GM23338 (cell line): ENCODE data around the gene TBC1D32. TPM values are rescaled to one million over a fixed set of nuclear protein-coding genes. Genes with fewer than 3 reads are reported as not detected.

Experiments
- ATAC-seq: fragments of 200-7000 bp; cut with Tn5 transposase; 3 replicates; pipeline ENCODE4 v1.9.1; 2020
- DNase-seq: peaks from one replicate; pipeline ENCODE4 v3.0.0-alpha.2; 2015; ENCODE audit warnings: low spot score
- H2AFZ ChIP-seq: fragments of 200-600 bp; sonication (generic); 2 replicates; pipeline ENCODE4 v1.8.0; 2016; ENCODE audit warnings: antibody characterized with exemption, mild to moderate bottlenecking, moderate library complexity
- H3F3A ChIP-seq: fragments of 200-600 bp; sonication (generic); replicated peaks from 2 replicates; pipeline ENCODE4 v1.8.0; 2017; ENCODE audit warnings: antibody characterized with exemption, mixed run types, low read depth
- H3K27ac ChIP-seq: fragments of 200-600 bp; sonication (generic); 2 replicates; pipeline ENCODE4 v1.6.1; 2016; ENCODE audit warnings: low read depth
- H3K27me3 ChIP-seq: fragments of 200-600 bp; sonication (generic); 2 replicates; pipeline ENCODE4 v1.8.0; 2016; ENCODE audit warnings: mild to moderate bottlenecking, mixed run types, moderate library complexity; ENCODE audit not compliant: insufficient read depth
- H3K36me3 ChIP-seq: fragments of 200-600 bp; sonication (generic); 2 replicates; pipeline ENCODE4 v1.8.0; 2016; ENCODE audit warnings: mild to moderate bottlenecking; ENCODE audit not compliant: insufficient read depth
- H3K4me1 ChIP-seq: fragments of 200-600 bp; sonication (generic); 2 replicates; pipeline ENCODE4 v1.8.0; 2016; ENCODE audit warnings: mild to moderate bottlenecking, moderate library complexity; ENCODE audit not compliant: insufficient read depth
- H3K4me2 ChIP-seq: fragments of 200-600 bp; sonication (generic); 2 replicates; pipeline ENCODE4 v1.7.1; 2017; ENCODE audit warnings: mixed run types
- H3K4me3 ChIP-seq: fragments of 200-600 bp; sonication (generic); 2 replicates; pipeline ENCODE4 v1.6.1; 2016; ENCODE audit warnings: mixed run types
- H3K79me2 ChIP-seq: fragments of 200-600 bp; sonication (generic); replicated peaks from 2 replicates; pipeline ENCODE4 v1.8.0; 2017; ENCODE audit warnings: mild to moderate bottlenecking; ENCODE audit not compliant: insufficient read depth
- H3K9me2 ChIP-seq: fragments of 200-600 bp; sonication (generic); 2 replicates; pipeline ENCODE4 v1.8.0; 2017; ENCODE audit not compliant: insufficient read depth
- H4K20me1 ChIP-seq: fragments of 200-600 bp; sonication (generic); replicated peaks from 2 replicates; pipeline ENCODE4 v1.8.0; 2017; ENCODE audit warnings: mild to moderate bottlenecking; ENCODE audit not compliant: insufficient read depth
- H3K27ac Mint-ChIP-seq: 2 replicates; pipeline ENCODE4 v1.8.0; 2020; ENCODE audit warnings: inconsistent platforms, mild to moderate bottlenecking, moderate library complexity, mixed read lengths
- H3K27me3 Mint-ChIP-seq: 3 replicates; pipeline ENCODE4 v1.8.0; 2022; ENCODE audit warnings: low read depth, mild to moderate bottlenecking, moderate library complexity, mixed read lengths, inconsistent platforms; ENCODE audit not compliant: insufficient read depth, poor library complexity
- H3K36me3 Mint-ChIP-seq: 3 replicates; pipeline ENCODE4 v1.8.0; 2021; ENCODE audit warnings: low read depth, mild to moderate bottlenecking, inconsistent platforms, moderate library complexity, mixed read lengths
- H3K4me1 Mint-ChIP-seq: 3 replicates; pipeline ENCODE4 v1.8.0; 2020; ENCODE audit warnings: mild to moderate bottlenecking, inconsistent platforms, mixed read lengths
- H3K4me3 Mint-ChIP-seq: 3 replicates; pipeline ENCODE4 v1.8.0; 2021; ENCODE audit warnings: moderate library complexity, mild to moderate bottlenecking, inconsistent platforms, mixed read lengths
- H3K9me3 Mint-ChIP-seq: 3 replicates; pipeline ENCODE4 v1.8.0; 2020; ENCODE audit warnings: moderate library complexity, mild to moderate bottlenecking, inconsistent platforms, mixed read lengths
- CREB1 ChIP-seq: fragments of 250-450 bp; sonication (Bioruptor Pico); IDR thresholded peaks from 2 replicates; pipeline ENCODE4 v1.5.0; 2020; ENCODE audit warnings: low read depth, mild to moderate bottlenecking, moderate library complexity
- CTCF ChIP-seq, 2 experiments: fragments of 200-600 bp in 1 of 2; sonication (generic) in 1 of 2; conservative IDR thresholded peaks; 2 replicates each; pipeline versions ENCODE4 v1.5.1 to v1.6.1; 2016 to 2017; ENCODE audit warnings: antibody characterized with exemption in 2 of 2, low read depth in 2 of 2, mild to moderate bottlenecking in 2 of 2, moderate library complexity in 1 of 2
- ETS1 ChIP-seq: IDR thresholded peaks from 2 replicates; pipeline ENCODE4 v1.6.1; 2016; ENCODE audit warnings: antibody characterized with exemption
- EZH2 ChIP-seq: fragments of 200-600 bp; sonication (generic); IDR thresholded peaks from one replicate; pipeline ENCODE4 v1.8.0; 2017; ENCODE audit warnings: antibody characterized with exemption, mild to moderate bottlenecking, low read depth; ENCODE audit not compliant: unreplicated experiment
- EZH2phosphoT487 ChIP-seq: fragments of 200-600 bp; sonication (generic); IDR thresholded peaks from one replicate; pipeline ENCODE4 v1.8.1; 2018; ENCODE audit warnings: antibody characterized with exemption; ENCODE audit not compliant: unreplicated experiment
- JUNB ChIP-seq: IDR thresholded peaks from one replicate; pipeline ENCODE4 v1.6.1; 2016; ENCODE audit warnings: antibody characterized with exemption; ENCODE audit not compliant: unreplicated experiment
- NANOG ChIP-seq: IDR thresholded peaks from 2 replicates; pipeline ENCODE4 v1.6.1; 2016; ENCODE audit warnings: antibody characterized with exemption, borderline replicate concordance
- POLR2AphosphoS5 ChIP-seq: IDR thresholded peaks from 2 replicates; pipeline ENCODE4 v1.6.1; 2016; ENCODE audit warnings: antibody characterized with exemption, low read depth
- REST ChIP-seq: IDR thresholded peaks from one replicate; pipeline ENCODE4 v1.6.1; 2018; ENCODE audit warnings: antibody characterized with exemption; ENCODE audit not compliant: unreplicated experiment
- STAT1 ChIP-seq: IDR thresholded peaks from one replicate; pipeline ENCODE4 v1.6.1; 2016; ENCODE audit warnings: antibody characterized with exemption; ENCODE audit not compliant: unreplicated experiment
- ZNF114 ChIP-seq: fragments of 250-450 bp; sonication (Bioruptor Pico); IDR thresholded peaks from 2 replicates; pipeline ENCODE4 v1.5.0; 2020; ENCODE audit warnings: mild to moderate bottlenecking, moderate library complexity
- ZNF331 ChIP-seq: fragments of 250-450 bp; sonication (Bioruptor Pico); IDR thresholded peaks from 2 replicates; pipeline ENCODE4 v1.5.0; 2020; ENCODE audit warnings: low read depth, mild to moderate bottlenecking, moderate library complexity
- polyA plus RNA-seq: library from polyadenylated mRNA; unstranded; fragments of >200 nt; fragmentation: Nextera tagmentation; extraction: Ambion mirVana; gene quantifications from 2 replicates; pipeline ENCODE4 v1.2.1, GENCODE V29; 2016
- total RNA-seq: library from RNA; depleted of rRNA; stranded (reverse); fragments of >200 nt; shearing (Covaris generic); gene quantifications from 2 replicates; pipeline ENCODE4 v1.2.3, GENCODE V29; 2014

Gene TBC1D32
- total and polyA plus RNA-seq, 2 experiments from 2014 or later = 8.9 to 10.4 TPM

DNA sequence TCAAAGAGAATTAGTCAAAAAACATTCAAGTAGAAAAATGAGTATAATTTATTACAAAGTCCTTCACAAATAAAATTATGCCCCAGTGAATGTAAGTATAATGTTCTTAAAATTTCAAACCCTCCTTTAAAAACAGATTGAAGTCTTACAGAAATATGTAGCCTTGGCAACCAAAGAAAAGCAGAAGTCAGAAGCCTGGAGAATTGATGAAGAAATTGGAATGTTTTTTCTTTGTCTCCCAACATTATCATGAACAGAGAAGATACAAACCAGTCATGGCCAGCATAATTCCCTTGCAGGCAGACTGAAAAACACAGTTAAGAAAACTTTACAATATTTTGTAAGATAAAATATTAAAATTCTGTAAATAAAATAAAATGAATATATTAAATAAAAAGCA is 221.9 kb downstream of the TBC1D32 start:
- no peak for DNase-seq
- no peak overlapping the region for H3K4me3 ChIP-seq
- ATAC-seq = no peak
- Mint-ChIP-seq H3K27me3 (peaks cover 1% of the 10 kb centered on the region), H3K27ac (no peak overlapping the region), H3K9me3 (no peaks in the 10 kb centered on the region), H3K36me3 (no peaks in the 10 kb centered on the region), H3K4me3 (no peak overlapping the region), H3K4me1 (0 out of 3 replicates have a peak, but pooled peaks cover 3% of the 10 kb centered on the region)
- H3K4me2 ChIP-seq = no peak overlapping the region
- H3K36me3 ChIP-seq = no peaks in the 10 kb centered on the region
- H2AFZ ChIP-seq = no peak overlapping the region
- H4K20me1 ChIP-seq = no peaks in the 10 kb centered on the region
- no peaks in the 10 kb centered on the region for H3F3A ChIP-seq
- no peaks in the 10 kb centered on the region for H3K9me2 ChIP-seq
- H3K27me3 ChIP-seq = no peaks in the 10 kb centered on the region
- TF ChIP-seq STAT1 (no peak), CTCF (conservative IDR thresholded peaks at IDR 0.05; ENCODE audit: low read depth in 2 of 2) (no peak), EZH2phosphoT487 (no peak), POLR2AphosphoS5 (no peak), NANOG (no peak), REST (no peak)
- H3K79me2 ChIP-seq = no peaks in the 10 kb centered on the region
- no peak overlapping the region for H3K27ac ChIP-seq
- no peaks in the 10 kb centered on the region for H3K4me1 ChIP-seq

DNA sequence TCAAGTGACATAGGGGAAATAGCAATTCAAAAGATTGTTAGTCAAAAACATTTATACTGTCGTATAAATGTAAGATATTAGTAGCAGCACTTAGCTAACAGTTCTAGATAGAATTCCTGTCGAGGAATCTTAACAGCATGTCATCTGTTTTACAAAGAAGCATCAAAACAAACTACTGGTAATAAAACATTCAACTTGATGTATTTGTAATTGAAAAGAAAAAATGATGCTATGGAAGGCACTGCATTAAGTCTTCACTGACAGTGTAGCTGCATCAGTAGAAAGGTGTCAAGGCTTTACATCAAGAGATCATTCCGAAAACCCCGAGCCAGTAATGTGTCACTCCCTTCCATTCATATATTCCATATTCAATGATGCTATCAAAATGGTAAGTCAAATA is 223.5 kb downstream of the TBC1D32 start:
- H3K36me3 ChIP-seq = no peaks in the 10 kb centered on the region
- H4K20me1 ChIP-seq = no peaks in the 10 kb centered on the region
- peaks cover 1% of the 10 kb centered on the region for H3K27me3 Mint-ChIP-seq
- H3F3A ChIP-seq = no peaks in the 10 kb centered on the region
- no peaks in the 10 kb centered on the region for H3K79me2 ChIP-seq
- no peak overlapping the region for H2AFZ ChIP-seq
- H3K27ac ChIP-seq = no peak overlapping the region
- H3K9me2 ChIP-seq = no peaks in the 10 kb centered on the region
- peaks cover 5% of the 10 kb centered on the region; the same call in 2 of the 3 replicates for H3K4me1 Mint-ChIP-seq
- no peak overlapping the region for H3K27ac Mint-ChIP-seq
- no peaks in the 10 kb centered on the region for H3K36me3 Mint-ChIP-seq
- H3K4me3 Mint-ChIP-seq = no peak overlapping the region
- no peak overlapping the region for H3K4me3 ChIP-seq
- no peak for ATAC-seq
- no peak overlapping the region for H3K4me2 ChIP-seq
- 0 out of 2 replicates have a peak, but pooled peaks cover 2% of the 10 kb centered on the region for H3K4me1 ChIP-seq
- no peak for DNase-seq
- H3K9me3 Mint-ChIP-seq = no peaks in the 10 kb centered on the region
- no peaks in the 10 kb centered on the region for H3K27me3 ChIP-seq
- TF ChIP-seq CTCF (conservative IDR thresholded peaks at IDR 0.05; ENCODE audit: low read depth in 2 of 2) = no peak
- TF ChIP-seq NANOG = no peak
- no peak for TF ChIP-seq STAT1
- no peak for TF ChIP-seq CREB1
- no peak for TF ChIP-seq EZH2phosphoT487
- TF ChIP-seq REST = no peak
- no peak for TF ChIP-seq JUNB
- no peak for TF ChIP-seq POLR2AphosphoS5
- TF ChIP-seq ZNF331 = no peak
- TF ChIP-seq ETS1 = no peak
- TF ChIP-seq EZH2 = no peak
- TF ChIP-seq ZNF114 (CRISPR knock-in tag) = no peak
